22Rv1 (cell line): Measurements from ENCODE around the gene RELB.

Experiments used
- ZFX ChIP-seq: fragments of 450-650 bp; IDR thresholded peaks from 2 replicates; pipeline ENCODE4 v1.6.1; 2017; ENCODE audit warnings: antibody characterized with exemption, borderline replicate concordance
- TF ChIP-seq, protein P1 (sequence below): fragments of 450-650 bp; IDR thresholded peaks from 2 replicates; pipeline ENCODE4 v1.5.1; 2017; ENCODE audit warnings: mild to moderate bottlenecking

DNA sequence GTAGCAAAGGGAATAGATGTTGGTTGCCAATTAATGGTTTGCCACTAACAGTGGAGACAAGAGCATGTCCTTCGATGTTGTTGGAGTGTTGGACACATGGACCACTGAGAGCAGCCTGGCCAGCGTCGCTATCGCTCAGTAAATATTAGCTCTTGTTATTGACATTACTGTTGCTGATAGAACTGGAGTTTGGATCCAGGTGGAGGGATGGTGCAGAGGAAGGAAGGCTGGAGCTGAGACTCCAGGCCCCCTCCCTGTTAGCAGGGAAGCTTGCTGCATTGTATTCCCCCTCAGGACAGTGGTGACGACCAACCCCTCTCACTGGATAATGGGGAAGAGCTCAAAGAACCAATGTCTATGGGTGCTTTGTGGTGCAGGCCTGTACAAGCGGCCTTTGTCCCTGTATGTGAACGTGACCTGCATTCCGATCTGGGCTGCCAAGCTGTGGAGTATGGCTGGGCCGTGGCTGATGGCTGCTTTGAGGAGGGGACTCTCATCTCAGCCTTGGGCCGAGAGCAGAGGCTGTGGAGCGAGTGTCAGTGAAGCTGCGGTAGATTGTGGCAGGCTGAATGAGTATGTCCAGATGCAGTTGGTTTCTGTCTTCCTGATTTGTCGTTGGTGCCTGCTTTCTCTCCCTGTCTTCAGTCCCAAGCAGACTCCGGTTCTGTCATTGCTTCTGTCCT, 44.5 kb downstream of the RELB start:
- TF ChIP-seq, protein P1, sequence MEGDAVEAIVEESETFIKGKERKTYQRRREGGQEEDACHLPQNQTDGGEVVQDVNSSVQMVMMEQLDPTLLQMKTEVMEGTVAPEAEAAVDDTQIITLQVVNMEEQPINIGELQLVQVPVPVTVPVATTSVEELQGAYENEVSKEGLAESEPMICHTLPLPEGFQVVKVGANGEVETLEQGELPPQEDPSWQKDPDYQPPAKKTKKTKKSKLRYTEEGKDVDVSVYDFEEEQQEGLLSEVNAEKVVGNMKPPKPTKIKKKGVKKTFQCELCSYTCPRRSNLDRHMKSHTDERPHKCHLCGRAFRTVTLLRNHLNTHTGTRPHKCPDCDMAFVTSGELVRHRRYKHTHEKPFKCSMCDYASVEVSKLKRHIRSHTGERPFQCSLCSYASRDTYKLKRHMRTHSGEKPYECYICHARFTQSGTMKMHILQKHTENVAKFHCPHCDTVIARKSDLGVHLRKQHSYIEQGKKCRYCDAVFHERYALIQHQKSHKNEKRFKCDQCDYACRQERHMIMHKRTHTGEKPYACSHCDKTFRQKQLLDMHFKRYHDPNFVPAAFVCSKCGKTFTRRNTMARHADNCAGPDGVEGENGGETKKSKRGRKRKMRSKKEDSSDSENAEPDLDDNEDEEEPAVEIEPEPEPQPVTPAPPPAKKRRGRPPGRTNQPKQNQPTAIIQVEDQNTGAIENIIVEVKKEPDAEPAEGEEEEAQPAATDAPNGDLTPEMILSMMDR = no peak
- TF ChIP-seq ZFX = no peak
